Skin epidermis (tissue), 12 donors: ENCODE data around the gene OR1F1.
"Not testable (repeated sequence)": the region's sequence is repeated elsewhere in the genome, so short reads cannot be mapped to it uniquely, and the experiment has no call there.

Experiments
- H3K27ac ChIP-seq, 21 experiments: fragments of 200-600 bp; sonication (generic) in 11 of 21; one replicate each; pipeline ENCODE4 v1.5.0; 2020; ENCODE audit warnings: mild to moderate bottlenecking in 3 of 21, inconsistent platforms in 2 of 21, moderate library complexity in 2 of 21
- H3K4me3 ChIP-seq, 7 experiments: fragments of 200-600 bp; sonication (generic) in 2 of 7; one replicate each; pipeline ENCODE4 v1.5.0; 2020; ENCODE audit warnings: inconsistent platforms in 2 of 7, mild to moderate bottlenecking in 2 of 7, moderate library complexity in 1 of 7

OR1F1 gene

GRCh38 chr16:3170440-3171180 is 17.4 kb upstream of the OR1F1 start:
- Histone ChIP-seq H3K27ac (no peak overlapping the region), H3K4me3 (peak overlapping the region in 2 of 7 experiments; percentile 0 to 21)

DNA sequence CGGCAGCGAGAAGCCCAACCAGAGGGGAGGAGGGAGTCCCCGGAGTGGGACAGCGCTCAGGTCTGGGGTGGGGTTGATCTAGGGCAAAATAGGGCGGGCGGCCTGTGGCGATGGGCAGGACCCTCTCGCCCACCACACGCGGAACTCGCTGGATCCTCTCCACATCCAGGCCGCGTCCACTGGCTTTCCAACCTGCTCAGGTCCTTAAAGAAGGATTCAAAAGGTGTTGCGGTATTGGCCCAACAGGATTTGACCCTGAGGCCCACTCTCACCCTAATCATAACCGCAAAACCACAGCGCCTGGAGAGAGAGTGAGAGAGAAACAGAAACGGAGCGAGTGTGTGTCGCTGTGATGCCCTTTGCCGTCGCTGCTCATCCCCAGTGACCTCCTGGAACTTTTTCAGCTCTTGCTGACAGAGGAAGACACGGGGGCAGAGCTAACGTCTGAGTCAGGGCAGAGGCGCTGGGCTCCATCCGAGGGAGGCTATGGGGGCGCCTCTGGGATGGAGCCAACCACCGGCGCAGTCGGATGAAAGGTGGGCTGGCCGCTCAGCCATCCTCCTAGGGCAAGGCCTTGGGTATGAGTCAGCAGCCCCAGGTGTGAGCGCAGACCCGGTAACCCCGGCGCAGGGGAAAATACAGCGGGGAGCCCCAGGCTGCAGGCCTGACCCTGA is 16.7 kb upstream of the OR1F1 start:
- no peak overlapping the region for H3K27ac ChIP-seq
- H3K4me3 ChIP-seq, result peak overlapping the region in 3 of 7 experiments; percentile 0 to 21 (median 2)

- Histone ChIP-seq H3K27ac (no peak overlapping the region), H3K4me3 (peak overlapping the region in 2 of 7 experiments; percentile 0 to 2)
Observed at GRCh38 chr16:3171855-3172593, 16.0 kb upstream of the OR1F1 start.

DNA sequence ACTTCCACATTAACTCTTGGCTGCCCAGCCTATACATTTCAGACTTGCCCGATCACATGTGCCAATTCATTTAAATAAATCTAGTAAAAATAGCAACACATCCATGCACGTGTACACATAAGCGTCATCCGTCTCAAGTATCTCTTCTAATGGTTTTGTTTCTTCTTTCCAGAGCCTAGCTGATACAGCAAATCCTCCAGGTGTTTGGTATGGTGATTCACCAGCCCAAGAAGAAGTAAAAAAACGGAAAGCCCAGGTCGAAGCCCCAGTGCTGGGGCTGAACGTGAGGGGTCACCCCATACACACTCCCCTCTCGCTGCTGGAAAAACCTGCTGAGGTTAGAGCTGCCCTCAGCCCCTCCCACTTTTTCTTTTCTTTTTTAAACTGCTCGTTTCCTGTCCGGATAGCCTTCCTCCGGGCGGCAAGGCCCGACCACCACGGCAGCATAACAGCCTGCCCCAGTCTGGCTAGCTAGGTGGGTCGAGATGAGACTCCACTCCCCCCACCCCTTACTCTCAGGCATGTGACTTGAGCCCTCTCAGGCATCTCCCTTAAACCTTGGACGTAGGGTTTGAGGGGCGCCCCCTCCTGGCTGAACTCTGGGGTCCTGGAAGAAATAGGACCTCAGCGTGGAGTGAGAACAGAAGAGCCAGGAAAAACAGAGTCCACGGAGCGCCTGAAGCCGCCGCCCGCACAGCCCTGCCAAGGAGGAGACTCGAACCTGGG is 13.9 kb upstream of the OR1F1 start:
- H3K4me3 ChIP-seq, result no peak overlapping the region
- H3K27ac ChIP-seq, result no peak overlapping the region

- Histone ChIP-seq H3K4me3 (no peak overlapping the region), H3K27ac (no peak overlapping the region)
Observed at GRCh38 chr16:3174618-3175148, 13.3 kb upstream of the OR1F1 start.

DNA sequence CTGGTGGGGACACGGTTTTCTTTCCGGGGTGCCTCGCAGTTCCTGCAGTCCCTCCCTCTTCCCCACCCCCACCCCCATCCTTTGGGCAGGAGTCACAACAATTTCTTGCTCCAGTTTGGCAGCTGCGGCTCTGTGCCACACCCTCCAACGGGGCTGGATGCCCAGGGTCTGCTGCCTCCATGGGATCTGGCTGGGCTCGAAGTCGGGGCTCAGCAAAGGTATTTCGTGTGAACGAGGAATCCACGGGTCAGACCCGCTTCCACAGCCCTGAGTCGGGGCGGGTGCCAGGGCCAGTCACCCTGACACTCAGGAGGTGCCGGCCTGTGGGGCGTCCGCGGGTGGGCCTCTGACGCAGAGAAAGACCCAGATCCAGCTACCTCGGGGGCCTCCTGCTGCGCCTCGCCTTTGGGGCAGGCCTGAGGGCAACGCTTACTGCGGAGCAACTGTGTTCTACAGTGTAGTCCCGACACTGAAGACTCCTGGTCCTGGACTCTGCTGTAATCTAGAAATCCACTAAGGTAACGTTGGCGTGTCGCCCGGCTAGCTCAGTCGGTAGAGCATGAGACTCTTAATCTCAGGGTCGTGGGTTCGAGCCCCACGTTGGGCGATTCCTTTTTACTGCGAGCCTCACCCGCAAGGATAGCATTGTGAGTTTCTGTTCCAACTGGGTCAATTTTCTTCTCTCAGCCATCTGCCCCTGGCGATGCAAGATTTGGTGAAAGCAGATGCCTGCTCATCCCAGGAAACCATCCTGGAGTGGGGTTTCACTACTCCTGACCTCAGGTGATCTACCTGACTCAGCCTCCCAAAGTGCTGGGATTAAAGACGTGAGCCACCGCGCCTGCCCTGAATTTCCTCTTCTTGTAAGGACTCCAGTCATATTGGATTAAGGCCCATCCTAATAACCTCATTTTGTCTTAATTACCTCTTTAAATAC is 12.6 kb upstream of the OR1F1 start:
- no peak overlapping the region for H3K4me3 ChIP-seq
- no peak overlapping the region for H3K27ac ChIP-seq

GRCh38 chr16:3179651-3180050 is 8.4 kb upstream of the OR1F1 start:
- Histone ChIP-seq H3K4me3 (no peak overlapping the region), H3K27ac (no peak overlapping the region)

GRCh38 chr16:3180445-3180878 is 7.5 kb upstream of the OR1F1 start:
- H3K4me3 ChIP-seq, result no peak overlapping the region
- no peak overlapping the region for H3K27ac ChIP-seq

- H3K4me3 ChIP-seq, result not testable (repeated sequence)
Observed at GRCh38 chr16:3182293-3182607, 5.8 kb upstream of the OR1F1 start.

DNA sequence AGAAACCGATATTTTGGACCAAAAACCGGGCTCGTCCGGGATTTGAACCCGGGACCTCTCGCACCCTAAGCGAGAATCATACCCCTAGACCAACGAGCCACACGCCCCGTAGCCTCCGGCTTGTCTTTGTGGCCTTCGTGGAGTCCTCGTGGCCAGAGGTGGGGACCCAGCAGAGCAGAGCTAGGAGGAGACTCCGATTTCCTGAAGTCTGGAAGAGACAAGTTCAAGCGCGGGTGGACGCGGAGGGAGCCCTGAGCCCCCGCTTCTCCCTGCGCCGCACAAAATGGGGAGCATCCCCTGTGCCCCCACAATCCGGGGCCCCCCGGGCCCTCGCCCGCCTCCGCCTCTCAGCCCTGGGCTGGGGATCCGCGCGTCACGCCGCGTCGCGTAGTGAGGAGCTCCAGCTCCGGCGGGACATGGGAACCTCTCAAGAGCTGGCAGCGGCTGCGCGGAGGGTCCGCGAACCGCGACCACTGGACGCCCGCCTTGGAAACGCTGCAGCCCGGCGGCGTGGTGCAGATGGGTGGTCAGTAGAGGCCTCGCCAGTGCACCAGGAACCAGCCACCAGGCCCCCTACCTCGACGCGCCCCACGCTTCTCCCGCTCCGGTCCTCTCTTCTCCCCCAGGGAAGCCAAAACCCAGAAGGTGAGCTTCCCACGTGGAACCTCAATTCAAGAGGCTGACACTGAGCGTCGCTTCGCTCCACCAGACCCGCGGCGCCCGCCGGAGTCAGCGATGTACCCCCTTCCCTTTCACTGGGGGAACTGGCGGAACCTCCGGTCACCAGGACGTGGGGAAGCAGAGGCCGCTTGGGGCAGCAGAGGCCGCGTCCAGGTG is 5.2 kb upstream of the OR1F1 start:
- no peak overlapping the region for H3K27ac ChIP-seq
- peak overlapping the region in 6 of 7 experiments; percentile 4 to 23 (median 12) for H3K4me3 ChIP-seq

More at GRCh38 chr16:3182293-3182607, 5.8 kb upstream of the OR1F1 start:
- H3K27ac ChIP-seq, result not testable (repeated sequence)

DNA sequence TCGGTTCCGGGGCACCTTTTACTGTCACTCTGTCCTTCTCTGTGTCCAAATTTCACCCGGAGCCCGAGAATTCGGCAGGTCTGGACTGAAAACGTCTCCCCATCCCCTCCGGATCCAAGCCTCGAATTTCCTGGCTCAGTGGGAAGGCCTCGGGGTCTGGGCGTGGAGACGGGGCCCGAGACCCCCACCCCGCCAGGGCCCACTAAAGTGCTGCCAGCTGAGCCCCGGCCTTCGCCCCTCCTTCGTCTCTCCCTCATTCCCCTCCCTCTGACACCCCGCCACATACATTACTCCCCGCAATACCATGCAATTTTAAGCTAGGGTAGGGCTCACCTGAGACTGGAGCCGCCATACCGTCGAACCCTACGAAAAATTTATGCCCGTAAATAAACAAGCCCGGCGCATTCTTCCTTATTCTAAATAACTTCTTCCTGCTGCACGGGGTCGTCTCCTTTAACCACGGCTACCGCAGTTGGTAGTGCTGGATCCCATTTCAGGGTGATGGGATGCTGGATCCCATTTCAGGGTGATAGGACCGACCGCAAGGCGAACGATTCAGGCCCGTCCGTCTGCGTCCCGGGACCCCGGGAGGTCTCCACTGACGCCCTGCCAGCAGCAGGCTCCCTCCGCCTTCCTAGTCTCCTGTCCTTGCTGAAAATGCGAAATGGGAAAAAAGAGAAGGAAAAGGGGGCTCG is 4.4 kb upstream of the OR1F1 start:
- Histone ChIP-seq H3K4me3 (peak overlapping the region in 4 of 7 experiments; percentile 5 to 23 (median 18)), H3K27ac (no peak overlapping the region)

DNA sequence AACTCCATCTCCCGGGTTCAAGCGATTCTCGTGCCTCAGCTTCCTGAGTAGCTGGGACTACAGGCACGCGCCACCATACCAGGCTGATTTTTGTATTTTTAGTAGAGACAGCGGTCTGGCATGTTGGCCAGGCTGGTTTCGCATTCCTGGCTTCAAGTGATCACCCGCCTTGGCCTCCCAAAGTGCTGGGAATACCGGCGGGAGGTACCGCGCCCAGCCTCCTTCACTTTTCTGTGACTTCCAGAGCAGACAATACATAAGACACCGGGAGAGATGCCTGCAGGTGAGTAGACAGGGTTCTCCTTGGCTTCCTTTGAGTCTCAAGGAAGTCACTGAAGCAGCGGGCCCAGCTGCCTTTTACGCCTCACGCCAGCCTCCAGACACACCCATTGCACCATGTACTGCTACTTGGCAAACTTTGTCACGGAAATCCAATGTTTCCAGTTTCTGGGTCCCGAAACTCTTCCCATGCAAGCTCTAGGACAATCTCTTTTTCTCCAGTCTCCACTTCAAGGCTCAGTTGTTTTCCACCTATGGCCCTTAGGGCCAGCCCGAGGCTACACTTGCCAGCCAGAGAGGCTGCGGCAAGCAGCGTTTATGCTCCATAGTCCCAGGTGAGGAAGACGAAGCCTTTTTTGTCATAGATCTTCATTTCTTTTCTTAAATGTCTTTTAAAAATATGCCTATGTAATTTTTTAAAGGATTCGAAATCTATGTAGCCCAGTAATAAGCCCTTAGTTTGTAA is 886 bp upstream of the OR1F1 start:
- Histone ChIP-seq H3K4me3 (no peak overlapping the region), H3K27ac (no peak overlapping the region)

DNA sequence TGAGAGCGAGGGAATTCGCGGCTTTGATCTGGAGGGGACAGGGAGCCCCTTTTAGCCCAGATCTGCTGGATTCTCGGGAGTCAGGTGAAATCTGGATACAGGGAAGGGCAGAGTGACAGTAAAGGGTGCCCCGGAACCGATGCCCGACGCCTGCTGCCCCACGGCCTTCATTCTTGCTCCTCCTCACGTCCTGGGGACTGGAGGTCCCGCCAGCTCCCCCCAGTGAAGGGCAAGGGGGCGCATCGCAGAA is 596 bp downstream of the OR1F1 start:
- no peak overlapping the region for H3K27ac ChIP-seq
- peak overlapping the region in 3 of 7 experiments; percentile 4 to 10 (median 6) for H3K4me3 ChIP-seq

DNA sequence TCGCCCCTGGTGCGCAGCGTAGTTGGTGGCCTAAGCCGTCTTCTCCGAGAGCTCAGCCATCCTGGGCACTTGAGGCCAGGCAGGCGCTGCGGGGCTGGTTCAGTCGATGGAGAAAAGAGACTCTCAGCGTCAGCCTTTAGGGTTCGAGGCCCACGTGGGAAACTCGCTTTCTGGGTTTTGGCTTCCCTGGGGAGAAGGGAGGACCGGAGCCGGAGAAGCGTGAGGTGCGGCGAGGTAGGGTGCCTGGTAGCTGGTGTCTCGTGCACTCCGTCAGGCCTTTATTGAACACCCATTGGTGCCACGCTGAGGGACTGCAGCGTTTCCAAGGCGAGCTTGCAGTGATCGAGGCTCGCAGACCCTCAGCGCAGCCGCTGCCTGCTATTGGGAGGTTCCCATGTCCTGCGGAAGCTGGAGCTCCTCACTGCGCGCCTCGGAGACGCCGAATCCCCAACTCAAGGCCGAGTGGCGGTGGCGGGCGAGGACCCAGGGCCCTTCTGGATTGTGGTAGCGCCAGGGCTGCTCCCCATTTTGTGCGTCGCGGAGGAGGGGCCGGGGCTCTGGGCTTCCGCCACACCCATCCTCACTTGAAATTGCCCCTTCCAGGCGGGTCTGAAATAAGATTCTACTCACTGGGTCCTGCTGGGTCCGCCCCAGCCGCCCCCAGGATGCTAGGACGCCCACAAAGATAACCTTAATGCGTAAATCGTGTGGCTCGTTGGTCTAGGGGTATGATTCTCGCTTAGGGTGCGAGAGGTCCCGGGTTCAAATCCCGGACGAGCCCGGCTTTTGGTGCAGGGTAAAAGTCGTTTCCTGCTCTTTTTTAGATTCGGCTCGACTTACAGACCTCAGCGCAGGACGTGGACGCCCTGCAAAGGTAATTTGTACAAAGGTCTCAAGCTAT is 1.2 kb downstream of the OR1F1 start:
- Histone ChIP-seq H3K4me3 (peak overlapping the region in 4 of 7 experiments; percentile 2 to 22 (median 8)), H3K27ac (no peak overlapping the region)

DNA sequence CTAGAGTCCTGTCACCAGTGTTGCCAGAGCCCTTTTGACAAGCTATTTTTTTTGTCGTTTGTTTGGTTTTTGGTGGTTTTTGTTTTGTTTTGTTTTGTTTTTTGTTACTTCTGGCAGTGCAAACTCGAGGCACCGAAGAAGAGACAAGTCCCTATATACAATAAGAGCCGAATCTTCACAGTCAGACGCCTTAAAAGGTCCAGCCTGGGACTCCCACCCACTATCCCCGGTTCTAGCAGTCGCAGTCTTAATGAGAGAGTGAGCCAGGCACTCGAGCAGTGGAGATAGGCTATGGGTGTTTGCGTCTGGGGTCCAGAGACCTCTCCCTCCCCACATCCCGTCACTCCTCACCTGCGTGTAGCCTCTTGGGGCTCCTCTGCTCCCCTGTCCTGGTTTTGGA is 1.9 kb downstream of the OR1F1 start:
- no peak overlapping the region for H3K27ac ChIP-seq
- no peak overlapping the region for H3K4me3 ChIP-seq

GRCh38 chr16:3190949-3191353 is 2.9 kb downstream of the OR1F1 start:
- no peak overlapping the region for H3K27ac ChIP-seq
- no peak overlapping the region for H3K4me3 ChIP-seq
